ENCODE measurements around the gene WDHD1. TPM values are rescaled to one million over a fixed set of nuclear protein-coding genes. Genes with fewer than 3 reads are reported as not detected.
"Not testable (repeated sequence)": the region's sequence is repeated elsewhere in the genome, so short reads cannot be mapped to it uniquely, and the experiment has no call there.

Gene WDHD1
- total RNA-seq, 2 donors from 2014 or later, result 3.0 to 5.1 TPM

DNA sequence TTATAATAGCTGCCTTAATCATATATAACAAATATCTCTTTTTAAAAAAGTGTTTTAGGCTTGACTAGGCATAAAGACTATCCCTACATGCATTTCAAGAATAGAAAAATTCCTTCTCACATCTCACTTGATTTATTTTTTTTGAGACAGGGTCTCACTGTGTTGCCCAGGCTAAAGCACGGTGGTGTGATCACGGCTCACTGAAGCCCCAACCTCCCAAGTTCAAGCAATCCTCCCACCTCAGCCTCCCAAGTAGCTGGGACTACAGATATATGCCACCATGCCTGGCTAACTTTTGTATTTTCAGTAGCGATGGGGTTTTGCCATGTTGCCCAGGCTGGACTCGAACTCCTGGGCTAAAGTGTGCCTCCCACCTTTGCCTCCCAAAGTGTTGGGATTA is 59.4 kb downstream of the WDHD1 start:
- WGBS, result 96% methylated on average over 4 of the region's 4 CpGs
- DNase-seq (ENCODE audit: low spot score), result no peak
- Histone ChIP-seq H3K36me3 (no peaks in the 10 kb centered on the region), H3K9me3 (no peaks in the 10 kb centered on the region), H3K4me3 (no peak overlapping the region), H3K27ac (no peak overlapping the region), H3K4me1 (replicated peaks) (no peaks in the 10 kb centered on the region), H3K27me3 (replicated peaks; ENCODE audit: insufficient read depth) (no peaks in the 10 kb centered on the region)
- TF ChIP-seq, protein P1, sequence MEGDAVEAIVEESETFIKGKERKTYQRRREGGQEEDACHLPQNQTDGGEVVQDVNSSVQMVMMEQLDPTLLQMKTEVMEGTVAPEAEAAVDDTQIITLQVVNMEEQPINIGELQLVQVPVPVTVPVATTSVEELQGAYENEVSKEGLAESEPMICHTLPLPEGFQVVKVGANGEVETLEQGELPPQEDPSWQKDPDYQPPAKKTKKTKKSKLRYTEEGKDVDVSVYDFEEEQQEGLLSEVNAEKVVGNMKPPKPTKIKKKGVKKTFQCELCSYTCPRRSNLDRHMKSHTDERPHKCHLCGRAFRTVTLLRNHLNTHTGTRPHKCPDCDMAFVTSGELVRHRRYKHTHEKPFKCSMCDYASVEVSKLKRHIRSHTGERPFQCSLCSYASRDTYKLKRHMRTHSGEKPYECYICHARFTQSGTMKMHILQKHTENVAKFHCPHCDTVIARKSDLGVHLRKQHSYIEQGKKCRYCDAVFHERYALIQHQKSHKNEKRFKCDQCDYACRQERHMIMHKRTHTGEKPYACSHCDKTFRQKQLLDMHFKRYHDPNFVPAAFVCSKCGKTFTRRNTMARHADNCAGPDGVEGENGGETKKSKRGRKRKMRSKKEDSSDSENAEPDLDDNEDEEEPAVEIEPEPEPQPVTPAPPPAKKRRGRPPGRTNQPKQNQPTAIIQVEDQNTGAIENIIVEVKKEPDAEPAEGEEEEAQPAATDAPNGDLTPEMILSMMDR (IDR thresholded peaks at IDR 0.05), result no peak
- TF ChIP-seq POLR2AphosphoS5 (IDR thresholded peaks at IDR 0.05), result no peak
- TF ChIP-seq POLR2A (IDR thresholded peaks at IDR 0.05), result no peak
- intact Hi-C loops (cut with DNase I), result no loop called here

DNA sequence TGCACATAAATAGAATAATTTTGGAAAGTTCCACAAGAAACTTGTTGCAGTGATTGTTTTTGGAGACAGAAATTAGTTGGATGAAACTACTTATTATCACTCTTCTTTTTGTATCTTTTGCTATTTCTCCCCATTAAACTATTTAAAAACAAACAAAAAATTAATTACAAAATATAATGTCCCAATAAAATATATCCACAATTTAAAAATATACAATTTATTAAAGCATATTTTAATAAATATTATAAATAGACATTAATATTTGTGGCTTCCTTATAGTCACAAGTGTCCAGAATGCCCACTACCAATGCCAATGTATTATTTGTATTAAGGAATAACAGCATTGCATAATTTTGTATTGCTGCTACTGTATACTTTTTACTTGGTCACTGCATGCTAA is 71.8 kb downstream of the WDHD1 start:
- Histone ChIP-seq H3K27ac (no peak overlapping the region), H3K36me3 (no peaks in the 10 kb centered on the region), H3K27me3 (replicated peaks; ENCODE audit: insufficient read depth) (no peaks in the 10 kb centered on the region), H3K9me3 (no peaks in the 10 kb centered on the region), H3K4me1 (replicated peaks) (no peaks in the 10 kb centered on the region), H3K4me3 (no peak overlapping the region)
- intact Hi-C loops (cut with DNase I), result no loop called here
- TF ChIP-seq, protein P1 (IDR thresholded peaks at IDR 0.05), result no peak
- TF ChIP-seq POLR2A (IDR thresholded peaks at IDR 0.05) (no peak), POLR2AphosphoS5 (IDR thresholded peaks at IDR 0.05) (no peak)
- no peak for DNase-seq (ENCODE audit: low spot score)

DNA sequence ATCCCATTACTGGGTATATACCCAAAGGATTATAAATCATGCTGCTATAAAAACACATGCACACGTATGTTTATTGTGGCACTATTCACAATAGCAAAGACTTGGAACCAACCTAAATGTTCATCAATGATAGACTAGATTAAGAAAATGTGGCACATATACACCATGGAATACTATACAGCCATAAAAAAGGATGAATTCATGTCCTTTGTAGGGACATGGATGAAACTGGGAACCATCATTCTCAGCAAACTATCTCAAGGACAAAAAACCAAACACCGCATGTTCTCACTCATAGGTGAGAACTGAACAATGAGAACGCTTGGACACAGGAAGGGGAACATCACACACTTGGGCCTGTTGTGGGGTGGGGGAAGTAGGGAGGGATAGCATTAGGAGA is 73.3 kb downstream of the WDHD1 start:
- H3K27ac ChIP-seq; H3K36me3 ChIP-seq; intact Hi-C loops (cut with DNase I); H3K9me3 ChIP-seq; DNase-seq (ENCODE audit: low spot score); H3K4me3 ChIP-seq; H3K4me1 ChIP-seq (replicated peaks); H3K27me3 ChIP-seq (replicated peaks; ENCODE audit: insufficient read depth): not testable (repeated sequence)
- 96% methylated on average over 3 of the region's 3 CpGs for WGBS

DNA sequence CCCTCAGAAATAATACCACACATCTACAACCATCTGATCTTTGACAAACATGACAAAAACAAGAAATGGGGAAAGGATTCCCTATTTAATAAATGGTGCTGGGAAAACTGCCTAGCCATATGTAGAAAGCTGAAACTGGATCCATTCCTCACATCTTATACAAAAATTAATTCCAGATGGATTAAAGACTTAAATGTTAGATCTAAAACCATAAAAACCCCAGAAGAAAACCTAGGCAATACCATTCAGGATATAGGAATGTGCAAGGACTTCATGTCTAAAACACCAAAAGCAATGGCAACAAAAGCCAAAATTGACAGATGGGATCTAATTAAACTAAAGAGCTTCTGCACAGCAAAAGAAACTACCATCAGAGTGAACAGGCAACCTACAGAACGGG is 74.1 kb downstream of the WDHD1 start:
- WGBS, result 80% methylated on average over 1 of the region's 1 CpG
- DNase-seq (ENCODE audit: low spot score); H3K27ac ChIP-seq; H3K36me3 ChIP-seq; H3K27me3 ChIP-seq (replicated peaks; ENCODE audit: insufficient read depth); intact Hi-C loops (cut with DNase I); H3K9me3 ChIP-seq; H3K4me3 ChIP-seq; H3K4me1 ChIP-seq (replicated peaks): not testable (repeated sequence)

DNA sequence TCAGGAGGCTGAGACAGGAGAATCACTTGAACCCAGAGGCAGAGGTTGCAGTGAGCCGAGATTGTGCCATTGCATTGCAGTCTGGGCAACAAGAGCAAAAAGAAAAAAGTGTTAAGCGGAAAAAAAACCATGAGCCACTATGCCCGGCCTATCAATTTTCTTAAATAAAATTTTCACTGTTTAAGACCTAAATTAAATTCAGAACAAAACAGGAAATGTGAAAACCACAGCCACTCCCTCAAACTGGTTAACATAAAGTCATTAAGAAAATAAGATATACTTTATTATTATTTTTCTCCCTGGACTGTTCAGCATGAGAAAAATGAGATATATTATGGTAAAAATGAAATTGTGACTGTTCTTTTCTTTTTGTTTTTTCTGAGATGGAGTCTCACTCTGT is 79.7 kb downstream of the WDHD1 start:
- Histone ChIP-seq H3K27ac (no peak overlapping the region), H3K4me3 (no peak overlapping the region), H3K9me3 (no peaks in the 10 kb centered on the region), H3K4me1 (replicated peaks) (no peaks in the 10 kb centered on the region), H3K27me3 (replicated peaks; ENCODE audit: insufficient read depth) (no peaks in the 10 kb centered on the region), H3K36me3 (no peaks in the 10 kb centered on the region)
- DNase-seq (ENCODE audit: low spot score), result no peak
- no peak for TF ChIP-seq POLR2A (IDR thresholded peaks at IDR 0.05)
- TF ChIP-seq, protein P1 (IDR thresholded peaks at IDR 0.05), result no peak
- TF ChIP-seq POLR2AphosphoS5 (IDR thresholded peaks at IDR 0.05), result no peak
- intact Hi-C loops (cut with DNase I), result no loop called here
- WGBS, result 96% methylated on average over 3 of the region's 3 CpGs

DNA sequence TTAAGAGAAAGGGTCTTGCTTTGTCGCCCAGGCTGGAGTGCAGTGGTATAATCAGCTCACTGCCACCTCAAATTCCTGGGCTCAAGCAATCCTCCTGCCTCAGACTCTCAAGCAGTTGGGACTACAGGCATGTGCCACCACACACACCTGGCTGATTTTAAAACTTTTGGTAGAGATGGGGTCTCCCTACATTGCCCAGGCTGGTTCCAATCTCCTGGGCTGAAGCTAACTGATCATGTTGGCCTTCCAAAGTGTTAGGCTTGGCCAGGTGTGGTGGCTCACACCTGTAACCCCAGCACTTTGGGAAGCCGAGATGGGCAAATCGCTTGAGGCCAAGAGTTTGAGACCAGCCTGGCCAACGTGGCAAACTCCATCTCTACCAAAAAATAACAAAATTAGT is 80.4 kb downstream of the WDHD1 start:
- H3K4me1 ChIP-seq (replicated peaks), result no peaks in the 10 kb centered on the region
- H3K27me3 ChIP-seq (replicated peaks; ENCODE audit: insufficient read depth), result no peaks in the 10 kb centered on the region
- H3K4me3 ChIP-seq, result no peak overlapping the region
- no peak overlapping the region for H3K27ac ChIP-seq
- no peak for DNase-seq (ENCODE audit: low spot score)
- TF ChIP-seq, protein P1 (IDR thresholded peaks at IDR 0.05), result no peak
- TF ChIP-seq POLR2AphosphoS5 (IDR thresholded peaks at IDR 0.05) (no peak), POLR2A (IDR thresholded peaks at IDR 0.05) (no peak)
- intact Hi-C loops (cut with DNase I), result no loop called here
- no peaks in the 10 kb centered on the region for H3K9me3 ChIP-seq
- 98% methylated on average over 4 of the region's 4 CpGs for WGBS
- H3K36me3 ChIP-seq, result no peaks in the 10 kb centered on the region
